ENCODE data around the gene CTNNBL1. TPM values are rescaled to one million over a fixed set of nuclear protein-coding genes. Genes with fewer than 3 reads are reported as not detected.

Gene CTNNBL1
- total and polyA plus RNA-seq, 2 donors (not counting 3 experiments of a cell fraction or from before 2014, with no cell fraction given) = 20.8 to 60.2 TPM

- CTCF ChIA-PET = no interaction called here
- FAIRE-seq (no peak), DNase-seq (ENCODE audit: low read depth, low spot score) (no peak)
- Histone ChIP-seq H3K27me3 (ENCODE audit: control insufficient read depth in 2 of 2, insufficient read depth in 2 of 2, low read length in 2 of 2) (peaks cover 14 to 27% of the 10 kb centered on the region in 2 experiments), H3K4me2 (ENCODE audit: insufficient read depth, low read length) (no peak overlapping the region), H3K9me3 (replicated peaks; ENCODE audit: control insufficient read depth, insufficient read depth, low read length) (no peaks in the 10 kb centered on the region), H3K79me2 (ENCODE audit: control insufficient read depth, insufficient read depth, low read length) (no peaks in the 10 kb centered on the region), H3K36me3 (ENCODE audit: control insufficient read depth in 2 of 2, extremely low read depth in 1 of 2, insufficient read depth in 2 of 2, low read length in 2 of 2) (no peaks in the 10 kb centered on the region), H3K9me1 (replicated peaks; ENCODE audit: control insufficient read depth, extremely low read depth, insufficient read depth, low read length) (no peaks in the 10 kb centered on the region), H4K20me1 (replicated peaks; ENCODE audit: control insufficient read depth, extremely low read depth, insufficient read depth, low read length) (no peaks in the 10 kb centered on the region), H3K4me3 (replicated peaks in 1 of 3; ENCODE audit: insufficient read depth in 1 of 3, low read depth in 1 of 3, low read length in 3 of 3) (no peak overlapping the region), H2AFZ (ENCODE audit: low read depth, low read length) (no peak overlapping the region), H3K4me1 (ENCODE audit: control insufficient read depth, extremely low read depth, insufficient read depth, low read length) (no peaks in the 10 kb centered on the region), H3K27ac (ENCODE audit: insufficient read depth, low read depth, low read length) (no peak overlapping the region), H3K9ac (replicated peaks; ENCODE audit: extremely low read depth, insufficient read depth, low read length) (no peak overlapping the region)
- intact Hi-C loops (cut with micrococcal nuclease) = no loop called here
- TF ChIP-seq MYC (IDR thresholded peaks at IDR 0.05; ENCODE audit: low read depth, low read length) = no peak
- no peak for TF ChIP-seq CTCF (IDR thresholded peaks at IDR 0.05; ENCODE audit: extremely low read depth in 1 of 2, insufficient read depth in 1 of 2, low read depth in 1 of 2, low read length in 2 of 2)
- TF ChIP-seq GATA2 (IDR thresholded peaks at IDR 0.05; ENCODE audit: insufficient read depth, insufficient read length, low read depth, low read length) = no peak
- TF ChIP-seq FOS (IDR thresholded peaks at IDR 0.05; ENCODE audit: borderline replicate concordance, insufficient read depth, low read length) = no peak
- TF ChIP-seq MAX (IDR thresholded peaks at IDR 0.05; ENCODE audit: insufficient read depth, insufficient read length) = no peak
- no peak for TF ChIP-seq POLR2A (IDR thresholded peaks at IDR 0.05; ENCODE audit: low read depth, low read length)
- no peak for TF ChIP-seq EZH2 (IDR thresholded peaks at IDR 0.05; ENCODE audit: borderline replicate concordance, low read depth, low read length, severe bottlenecking)
- TF ChIP-seq POLR2AphosphoS5 (IDR thresholded peaks at IDR 0.05; ENCODE audit: insufficient read depth, low read depth, low read length) = no peak
- TF ChIP-seq JUN (IDR thresholded peaks at IDR 0.05; ENCODE audit: borderline replicate concordance, insufficient read depth, insufficient read length, low read depth) = no peak
- no TSS peak for BruUV-seq (replicated peaks)
- POLR2A ChIA-PET = no interaction called here
- dilution Hi-C loops (cut with MboI; ENCODE audit: extremely low pct_ligation_motif_present, low sequenced_read_pairs) = no loop called here
Observed at GRCh38 chr20:37669062-37669772, 24.6 kb upstream of the CTNNBL1 start.
